ENCODE results near the gene CNNM2.
"Not testable (repeated sequence)": the region's sequence is repeated elsewhere in the genome, so short reads cannot be mapped to it uniquely, and the experiment has no call there.

Gene CNNM2

GRCh38 chr10:102923601-102924000 lies 5.5 kb downstream of the CNNM2 start:
- DNase-seq (ENCODE audit: low read depth), result no peak
- no peak overlapping the region for H3K4me3 ChIP-seq (replicated peaks; ENCODE audit: low read depth, low read length)
- TF ChIP-seq, protein P1, sequence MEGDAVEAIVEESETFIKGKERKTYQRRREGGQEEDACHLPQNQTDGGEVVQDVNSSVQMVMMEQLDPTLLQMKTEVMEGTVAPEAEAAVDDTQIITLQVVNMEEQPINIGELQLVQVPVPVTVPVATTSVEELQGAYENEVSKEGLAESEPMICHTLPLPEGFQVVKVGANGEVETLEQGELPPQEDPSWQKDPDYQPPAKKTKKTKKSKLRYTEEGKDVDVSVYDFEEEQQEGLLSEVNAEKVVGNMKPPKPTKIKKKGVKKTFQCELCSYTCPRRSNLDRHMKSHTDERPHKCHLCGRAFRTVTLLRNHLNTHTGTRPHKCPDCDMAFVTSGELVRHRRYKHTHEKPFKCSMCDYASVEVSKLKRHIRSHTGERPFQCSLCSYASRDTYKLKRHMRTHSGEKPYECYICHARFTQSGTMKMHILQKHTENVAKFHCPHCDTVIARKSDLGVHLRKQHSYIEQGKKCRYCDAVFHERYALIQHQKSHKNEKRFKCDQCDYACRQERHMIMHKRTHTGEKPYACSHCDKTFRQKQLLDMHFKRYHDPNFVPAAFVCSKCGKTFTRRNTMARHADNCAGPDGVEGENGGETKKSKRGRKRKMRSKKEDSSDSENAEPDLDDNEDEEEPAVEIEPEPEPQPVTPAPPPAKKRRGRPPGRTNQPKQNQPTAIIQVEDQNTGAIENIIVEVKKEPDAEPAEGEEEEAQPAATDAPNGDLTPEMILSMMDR (IDR thresholded peaks at IDR 0.05; ENCODE audit: low read length, missing control alignments), result no peak

- no peak overlapping the region for H3K4me3 ChIP-seq (replicated peaks; ENCODE audit: low read depth, low read length)
- TF ChIP-seq, protein P1 (IDR thresholded peaks at IDR 0.05; ENCODE audit: low read length, missing control alignments), result no peak
- no peak for DNase-seq (ENCODE audit: low read depth)
These were observed 8.7 kb downstream of the CNNM2 start for GRCh38 chr10:102926842-102927241.

DNA sequence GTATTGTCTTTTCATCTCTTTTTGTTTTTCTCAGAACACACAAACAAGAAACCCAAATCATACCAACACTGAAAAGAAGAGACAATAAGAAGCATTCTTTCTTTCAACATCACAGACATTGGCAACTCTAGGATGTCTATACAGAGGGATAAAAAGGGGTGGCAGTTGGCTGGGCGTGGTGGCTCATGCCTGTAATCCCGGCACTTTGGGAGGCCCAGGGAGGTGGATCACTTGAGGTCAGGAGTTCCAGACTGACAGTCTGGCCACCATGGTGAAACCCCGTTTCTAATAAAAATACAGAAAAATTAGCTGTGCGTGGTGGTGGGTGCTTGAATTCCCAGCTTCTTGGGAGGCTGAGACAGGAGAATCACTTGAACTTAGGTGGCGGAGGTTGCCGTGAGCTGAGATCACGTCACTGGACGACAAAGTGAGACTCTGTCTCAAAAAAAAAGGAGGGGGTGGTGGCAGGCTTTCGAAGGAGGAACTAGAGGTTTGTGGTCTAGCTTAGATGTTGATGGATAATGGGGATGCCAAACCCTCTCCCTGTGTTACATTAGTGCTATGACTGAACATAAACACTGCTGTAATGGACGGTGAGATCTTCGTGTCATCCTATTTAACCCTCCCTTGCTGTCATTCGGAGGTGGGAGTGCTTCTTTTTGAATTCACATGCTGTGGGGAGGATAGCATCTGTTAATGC lies 9.4 kb downstream of the CNNM2 start:
- H3K4me3 ChIP-seq (replicated peaks; ENCODE audit: low read depth, low read length), result no peak overlapping the region
- DNase-seq (ENCODE audit: low read depth), result no peak
- TF ChIP-seq, protein P1 (IDR thresholded peaks at IDR 0.05; ENCODE audit: low read length, missing control alignments), result no peak

- DNase-seq (ENCODE audit: low read depth); H3K4me3 ChIP-seq (replicated peaks; ENCODE audit: low read depth, low read length): not testable (repeated sequence)
These were observed 10.3 kb downstream of the CNNM2 start for GRCh38 chr10:102928442-102928841.

DNA sequence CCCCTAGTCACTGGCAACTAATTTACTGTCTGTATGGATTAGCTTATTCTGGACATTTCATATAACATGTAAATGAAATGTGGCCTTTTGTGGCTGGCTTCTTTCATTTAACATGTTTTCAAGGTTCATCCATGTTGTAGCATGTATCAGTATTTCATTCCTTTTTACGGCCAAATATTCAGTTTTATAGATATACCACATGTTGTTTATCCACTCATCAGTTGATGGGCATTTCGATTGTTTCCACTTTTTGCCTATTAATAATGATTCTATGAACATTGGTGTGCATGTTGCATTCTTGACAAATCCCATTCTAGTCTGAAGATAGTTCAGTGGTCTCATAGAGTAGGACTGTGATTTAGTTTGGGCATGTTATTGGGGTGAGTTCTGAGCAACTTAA lies 12.6 kb downstream of the CNNM2 start:
- no peak overlapping the region for H3K4me3 ChIP-seq (replicated peaks; ENCODE audit: low read depth, low read length)
- no peak for DNase-seq (ENCODE audit: low read depth)
- TF ChIP-seq, protein P1 (IDR thresholded peaks at IDR 0.05; ENCODE audit: low read length, missing control alignments), result no peak

- TF ChIP-seq, protein P1 (IDR thresholded peaks at IDR 0.05; ENCODE audit: low read length, missing control alignments), result no peak
- DNase-seq (ENCODE audit: low read depth), result no peak
- no peak overlapping the region for H3K4me3 ChIP-seq (replicated peaks; ENCODE audit: low read depth, low read length)
These were observed 13.5 kb downstream of the CNNM2 start for GRCh38 chr10:102931643-102932042.

GRCh38 chr10:102935505-102935904 lies 17.4 kb downstream of the CNNM2 start:
- TF ChIP-seq, protein P1 (IDR thresholded peaks at IDR 0.05; ENCODE audit: low read length, missing control alignments), result no peak
- no peak overlapping the region for H3K4me3 ChIP-seq (replicated peaks; ENCODE audit: low read depth, low read length)

More at GRCh38 chr10:102935505-102935904, 17.4 kb downstream of the CNNM2 start:
- DNase-seq (ENCODE audit: low read depth), result no peak
